SJCRH30 (cell line): ENCODE measurements around the gene ITGA11. TPM values are rescaled to one million over a fixed set of nuclear protein-coding genes. Genes with fewer than 3 reads are reported as not detected.
"Not testable (repeated sequence)": the region's sequence is repeated elsewhere in the genome, so short reads cannot be mapped to it uniquely, and the experiment has no call there.

ENCODE experiments used
- DNase-seq, 2 experiments: peaks; one replicate each; pipeline ENCODE4 v3.0.0-alpha.2; 2015 to 2020
- H3K27ac ChIP-seq: fragments of 250-450 bp; sonication (Bioruptor Pico); 2 replicates; pipeline ENCODE4 v1.5.1; 2020; ENCODE audit warnings: mild to moderate bottlenecking, moderate library complexity
- H3K27me3 ChIP-seq: fragments of 250-450 bp; sonication (Bioruptor Pico); 2 replicates; pipeline ENCODE4 v1.5.1; 2020; ENCODE audit warnings: mild to moderate bottlenecking, moderate library complexity
- H3K36me3 ChIP-seq: fragments of 250-450 bp; sonication (Bioruptor Pico); 2 replicates; pipeline ENCODE4 v1.5.1; 2020; ENCODE audit warnings: mild to moderate bottlenecking, moderate library complexity
- H3K4me1 ChIP-seq: fragments of 250-450 bp; sonication (Bioruptor Pico); 2 replicates; pipeline ENCODE4 v1.5.1; 2020; ENCODE audit warnings: mild to moderate bottlenecking, moderate library complexity
- H3K4me3 ChIP-seq: fragments of 250-450 bp; sonication (Bioruptor Pico); 2 replicates; pipeline ENCODE4 v1.5.1; 2020; ENCODE audit warnings: mild to moderate bottlenecking, moderate library complexity
- H3K9me3 ChIP-seq: fragments of 250-450 bp; sonication (Bioruptor Pico); replicated peaks from 2 replicates; pipeline ENCODE4 v1.5.1; 2020; ENCODE audit warnings: mild to moderate bottlenecking, moderate library complexity
- total RNA-seq: library from RNA; depleted of rRNA; stranded (reverse); fragments of >200 nt; shearing (Covaris generic); gene quantifications from 2 replicates; pipeline ENCODE4 v1.2.3, GENCODE V29; 2014

Gene ITGA11
- total RNA-seq, 1 experiment from 2014 or later, result not detected

DNA sequence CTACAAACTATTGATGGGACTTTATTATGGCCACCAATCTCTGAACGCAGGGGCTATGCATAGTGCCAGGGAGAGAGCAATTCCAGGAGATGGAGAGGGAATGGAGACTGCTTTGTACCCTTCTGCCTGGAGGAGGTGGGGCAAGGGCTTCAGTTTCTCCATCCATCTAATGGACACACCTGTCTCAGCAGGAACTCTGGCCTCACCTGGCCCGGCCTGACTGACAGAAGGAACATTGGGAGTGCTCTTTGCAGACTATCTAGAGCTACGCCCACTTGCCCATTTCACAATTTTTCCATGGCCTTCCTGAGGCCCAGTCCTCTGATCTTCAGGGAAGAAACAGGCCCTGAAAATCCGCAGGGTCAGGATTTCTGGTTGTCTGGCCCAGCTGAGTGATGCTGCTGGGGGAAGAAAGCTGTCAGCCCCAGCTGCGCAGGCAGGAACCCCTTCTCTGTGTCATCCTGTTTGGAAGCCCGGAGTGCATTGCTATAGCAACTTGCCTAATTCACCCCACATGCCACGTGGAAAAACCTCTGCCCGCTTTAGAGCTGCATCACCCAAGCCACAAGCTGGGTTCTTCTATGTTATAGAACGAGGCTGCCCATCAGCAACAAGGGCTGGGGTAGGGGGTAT is 6.4 kb downstream of the ITGA11 start:
- H3K27ac ChIP-seq, result no peak overlapping the region
- no peak overlapping the region for H3K4me3 ChIP-seq
- DNase-seq, result no peak
- no peaks in the 10 kb centered on the region for H3K9me3 ChIP-seq
- H3K36me3 ChIP-seq, result no peaks in the 10 kb centered on the region
- no peaks in the 10 kb centered on the region for H3K4me1 ChIP-seq
- H3K27me3 ChIP-seq, result no peaks in the 10 kb centered on the region

DNA sequence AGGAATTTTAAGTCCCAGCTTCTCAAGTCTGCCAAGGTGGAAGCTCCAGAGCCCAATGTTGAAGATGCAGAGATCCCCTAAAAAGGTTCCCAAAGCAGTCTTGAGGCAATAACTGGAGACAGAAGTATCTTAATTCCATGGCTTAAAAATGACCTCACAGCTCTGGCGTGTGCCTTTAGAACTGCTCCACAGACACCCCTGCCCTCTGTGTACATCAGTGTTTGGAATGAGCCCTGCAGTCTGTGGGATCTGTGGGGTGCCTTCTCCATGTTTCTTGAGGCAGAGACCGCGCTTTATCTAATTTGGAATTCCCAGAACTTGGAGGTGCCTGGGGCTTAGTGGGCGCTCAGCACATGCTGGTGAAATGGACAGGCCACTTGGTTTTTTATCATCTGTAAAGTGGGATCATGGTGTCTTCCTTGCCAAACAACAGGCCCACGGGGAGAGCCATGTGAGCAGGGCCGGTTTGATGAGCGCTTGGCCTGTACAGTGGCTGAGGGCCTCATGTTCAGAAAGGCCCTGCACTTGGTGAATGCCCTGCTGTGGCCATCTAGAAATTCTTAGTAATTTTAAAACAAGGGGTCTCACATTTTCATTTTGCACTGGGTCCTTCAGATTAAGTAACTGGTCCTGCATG is 7.1 kb downstream of the ITGA11 start:
- H3K4me3 ChIP-seq, result no peak overlapping the region
- no peak overlapping the region for H3K27ac ChIP-seq
- no peaks in the 10 kb centered on the region for H3K9me3 ChIP-seq
- no peaks in the 10 kb centered on the region for H3K36me3 ChIP-seq
- no peak for DNase-seq
- no peaks in the 10 kb centered on the region for H3K27me3 ChIP-seq
- no peaks in the 10 kb centered on the region for H3K4me1 ChIP-seq

DNA sequence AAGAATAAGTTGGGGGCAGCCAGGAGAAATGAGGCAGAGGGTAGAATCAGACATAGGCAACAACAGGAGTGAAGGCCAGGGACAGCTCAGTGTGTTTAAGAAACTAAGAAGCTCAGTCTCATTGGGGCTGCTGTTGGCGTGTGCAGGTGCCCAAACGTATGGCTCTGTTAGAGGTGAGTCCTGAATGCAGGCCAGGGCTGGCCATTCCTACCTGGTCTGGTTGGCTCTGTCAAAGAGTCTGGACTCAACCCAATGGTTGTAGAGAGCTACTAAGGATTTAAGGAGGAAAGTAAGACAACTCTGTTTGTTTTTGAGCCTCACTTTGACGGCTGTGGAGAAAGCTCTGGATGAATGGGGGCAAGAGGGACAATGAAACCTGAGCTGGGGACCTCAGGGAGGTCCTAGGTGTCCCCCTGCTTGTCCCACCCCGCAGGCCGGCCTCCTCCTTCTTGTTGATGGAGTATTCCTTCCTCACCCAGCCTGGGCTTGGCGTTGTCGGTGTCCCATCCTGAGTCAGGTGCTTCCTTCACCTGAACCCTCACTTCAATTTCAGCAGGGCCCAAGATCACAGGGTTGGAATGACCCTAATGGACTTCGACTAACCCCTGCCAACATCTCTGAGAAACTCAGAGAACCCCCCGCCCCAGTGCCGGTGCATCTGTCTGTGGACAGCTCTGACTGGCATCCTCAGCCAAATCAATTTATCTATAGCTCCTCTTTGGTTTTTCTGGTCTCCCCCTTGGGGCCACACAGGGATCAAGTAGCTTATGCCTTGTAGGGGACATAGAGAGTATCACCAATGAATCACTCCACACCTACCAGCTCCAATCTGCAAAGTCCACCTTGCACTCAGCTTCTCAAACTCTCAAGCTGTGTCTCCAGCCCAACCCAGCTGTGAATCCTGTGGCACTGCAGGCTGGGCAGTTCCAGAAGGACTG is 8.3 kb downstream of the ITGA11 start:
- DNase-seq, result no peak
- Histone ChIP-seq H3K27ac (no peak overlapping the region), H3K4me3 (no peak overlapping the region), H3K9me3 (no peaks in the 10 kb centered on the region), H3K27me3 (no peaks in the 10 kb centered on the region), H3K36me3 (no peaks in the 10 kb centered on the region), H3K4me1 (no peaks in the 10 kb centered on the region)

DNA sequence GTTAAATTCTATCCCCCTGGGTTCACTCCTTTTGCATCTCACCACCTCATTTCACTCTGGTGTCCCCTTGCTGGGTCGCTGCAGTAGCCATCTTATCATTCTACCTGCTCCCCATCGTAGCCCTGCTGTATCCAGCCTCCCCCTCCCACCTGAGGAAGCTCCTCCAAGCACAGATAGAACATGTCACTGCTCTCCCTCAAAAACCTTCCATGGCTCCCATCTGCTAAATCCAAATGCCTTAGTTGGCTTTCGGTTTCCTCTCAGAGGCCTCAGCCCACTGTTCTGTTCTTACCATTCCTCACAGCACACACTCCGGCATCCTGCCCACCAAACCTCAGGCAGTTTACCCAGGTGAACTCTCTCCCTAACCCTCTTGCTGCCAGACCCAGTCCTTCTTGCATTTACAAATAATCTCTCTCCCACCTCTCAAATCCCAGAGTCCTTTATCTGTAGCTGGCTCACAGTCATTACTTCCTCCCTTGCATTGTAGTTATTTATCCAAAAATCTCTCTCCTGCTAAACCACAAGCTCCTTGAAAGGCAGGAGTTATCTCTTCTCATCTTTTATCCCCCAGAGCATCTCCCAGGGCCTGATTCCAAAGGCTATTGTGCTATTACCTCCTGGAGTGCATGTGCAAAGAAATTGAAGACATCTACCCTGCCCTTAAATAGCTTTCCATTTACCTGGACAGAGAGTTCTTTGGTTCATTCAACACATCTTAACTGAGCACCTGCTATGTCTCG is 9.4 kb downstream of the ITGA11 start:
- DNase-seq, H3K9me3 ChIP-seq, H3K4me1 ChIP-seq, H3K27me3 ChIP-seq, H3K36me3 ChIP-seq, H3K27ac ChIP-seq, H3K4me3 ChIP-seq: not testable (repeated sequence)

- no peak overlapping the region for H3K27ac ChIP-seq
- no peaks in the 10 kb centered on the region for H3K4me1 ChIP-seq
- H3K4me3 ChIP-seq, result no peak overlapping the region
- H3K27me3 ChIP-seq, result 0 out of 2 replicates have a peak, but pooled peaks cover 4% of the 10 kb centered on the region
- no peaks in the 10 kb centered on the region for H3K9me3 ChIP-seq
- DNase-seq, result no peak
- no peaks in the 10 kb centered on the region for H3K36me3 ChIP-seq
Measured at GRCh38 chr15:68421798-68422402, 10.1 kb downstream of the ITGA11 start.

- no peaks in the 10 kb centered on the region for H3K4me1 ChIP-seq
- no peaks in the 10 kb centered on the region for H3K9me3 ChIP-seq
- 0 out of 2 replicates have a peak, but pooled peaks cover 4% of the 10 kb centered on the region for H3K27me3 ChIP-seq
- DNase-seq, result no peak
- H3K4me3 ChIP-seq, result no peak overlapping the region
- H3K36me3 ChIP-seq, result no peaks in the 10 kb centered on the region
- no peak overlapping the region for H3K27ac ChIP-seq
Measured at GRCh38 chr15:68421115-68421551, 10.8 kb downstream of the ITGA11 start.

- Histone ChIP-seq H3K9me3 (no peaks in the 10 kb centered on the region), H3K27me3 (peaks cover 8% of the 10 kb centered on the region; the same call in 1 of the 2 replicates), H3K36me3 (no peaks in the 10 kb centered on the region), H3K4me1 (no peaks in the 10 kb centered on the region), H3K4me3 (no peak overlapping the region), H3K27ac (no peak overlapping the region)
- no peak for DNase-seq
Measured at GRCh38 chr15:68420186-68420684, 11.7 kb downstream of the ITGA11 start.

DNA sequence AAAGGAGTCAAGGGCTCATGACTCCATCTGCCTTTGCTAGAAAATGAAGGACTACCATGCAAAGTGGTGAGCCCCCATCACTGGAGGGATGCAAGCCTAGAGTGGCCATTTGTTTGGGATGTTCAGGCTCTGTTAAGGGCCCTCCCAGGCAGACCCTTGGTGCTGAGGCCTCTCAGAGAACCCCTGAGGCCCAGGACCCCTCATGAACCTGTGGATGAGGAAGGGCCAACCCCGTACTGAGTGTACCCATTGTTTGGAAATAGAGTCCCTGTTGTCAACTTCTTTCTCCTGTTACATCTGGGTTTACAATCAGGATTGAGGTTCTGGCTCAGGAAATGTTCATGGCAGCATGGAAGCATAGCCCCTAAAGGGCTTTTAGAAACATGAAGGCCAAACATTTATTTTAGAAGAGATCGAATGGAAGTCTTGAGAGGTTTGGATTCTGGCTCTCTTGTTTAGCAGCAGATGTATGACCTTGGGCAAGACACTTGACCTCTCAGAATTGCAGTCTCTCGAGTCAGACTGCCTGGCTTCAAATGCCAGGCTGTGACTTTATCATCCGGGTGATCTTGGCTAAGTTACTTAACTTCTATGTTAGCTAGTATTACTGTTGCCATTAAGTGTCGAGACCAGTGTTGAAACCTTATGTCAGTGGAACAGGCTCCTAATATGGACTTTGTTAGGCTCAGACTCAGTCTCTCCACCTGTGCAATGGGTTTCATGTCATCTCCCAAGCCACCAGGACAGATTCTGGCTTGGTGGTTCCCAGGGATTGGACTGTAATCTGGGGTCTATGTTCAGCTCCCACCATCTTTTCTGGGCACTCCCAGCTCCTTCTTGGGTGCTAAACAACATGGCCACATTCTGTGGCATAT is 12.4 kb downstream of the ITGA11 start:
- H3K27ac ChIP-seq, result no peak overlapping the region
- DNase-seq, result no peak
- no peaks in the 10 kb centered on the region for H3K9me3 ChIP-seq
- H3K36me3 ChIP-seq, result no peaks in the 10 kb centered on the region
- peaks cover 8% of the 10 kb centered on the region; the same call in 1 of the 2 replicates for H3K27me3 ChIP-seq
- no peaks in the 10 kb centered on the region for H3K4me1 ChIP-seq
- H3K4me3 ChIP-seq, result no peak overlapping the region

- no peak overlapping the region for H3K27ac ChIP-seq
- no peaks in the 10 kb centered on the region for H3K4me1 ChIP-seq
- no peaks in the 10 kb centered on the region for H3K9me3 ChIP-seq
- peaks cover 8% of the 10 kb centered on the region; the same call in 1 of the 2 replicates for H3K27me3 ChIP-seq
- no peak overlapping the region for H3K4me3 ChIP-seq
- DNase-seq, result peak; percentile 30 to 41
- no peaks in the 10 kb centered on the region for H3K36me3 ChIP-seq
Measured at GRCh38 chr15:68418611-68419161, 13.3 kb downstream of the ITGA11 start.

DNA sequence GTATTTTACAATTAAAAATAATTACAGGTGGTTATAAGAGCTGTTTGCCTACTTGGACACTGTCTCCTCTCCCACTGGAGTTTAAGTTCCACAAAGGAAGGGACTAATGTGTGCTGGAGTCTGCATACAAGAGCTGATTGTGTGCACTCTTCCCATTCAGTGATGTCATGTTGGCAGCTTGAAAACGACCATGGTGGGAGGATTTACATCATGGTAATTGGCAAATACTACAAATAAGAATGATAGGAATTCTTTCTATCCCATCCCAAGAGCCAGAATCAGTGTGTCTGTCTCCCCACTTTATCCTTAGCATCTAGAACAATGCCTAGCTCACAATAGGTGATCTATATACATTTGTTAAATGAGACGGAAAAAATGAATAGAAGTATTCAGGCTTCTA is 14.1 kb downstream of the ITGA11 start:
- no peak overlapping the region for H3K4me3 ChIP-seq
- no peaks in the 10 kb centered on the region for H3K9me3 ChIP-seq
- peaks cover 8% of the 10 kb centered on the region; the same call in 1 of the 2 replicates for H3K27me3 ChIP-seq
- no peaks in the 10 kb centered on the region for H3K36me3 ChIP-seq
- no peaks in the 10 kb centered on the region for H3K4me1 ChIP-seq
- no peak overlapping the region for H3K27ac ChIP-seq
- no peak for DNase-seq

DNA sequence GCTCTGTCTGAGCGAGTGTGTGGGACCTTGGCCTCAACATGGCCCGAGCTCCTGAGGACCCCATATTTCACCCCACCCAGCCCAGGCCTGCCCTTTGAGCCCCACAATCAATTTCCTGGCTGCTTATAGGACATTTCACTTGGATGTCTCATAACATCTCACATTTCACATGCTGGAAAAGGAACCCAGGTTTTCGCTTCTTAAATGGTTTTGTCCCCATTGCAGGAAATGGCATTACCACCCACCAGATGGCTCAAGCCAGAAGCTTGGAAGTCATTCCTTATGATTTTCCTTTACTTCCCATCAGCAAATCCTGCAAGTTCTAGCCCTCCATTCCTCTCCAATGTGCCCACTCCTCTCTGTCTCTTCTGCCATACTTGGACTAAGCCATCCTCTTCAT is 14.9 kb downstream of the ITGA11 start:
- Histone ChIP-seq H3K4me1 (no peaks in the 10 kb centered on the region), H3K4me3 (no peak overlapping the region), H3K36me3 (no peaks in the 10 kb centered on the region), H3K9me3 (no peaks in the 10 kb centered on the region), H3K27me3 (peaks cover 8% of the 10 kb centered on the region; the same call in 1 of the 2 replicates), H3K27ac (no peak overlapping the region)
- no peak for DNase-seq

GRCh38 chr15:68416158-68416535 is 15.8 kb downstream of the ITGA11 start:
- no peak overlapping the region for H3K4me3 ChIP-seq
- H3K36me3 ChIP-seq, result no peaks in the 10 kb centered on the region
- H3K9me3 ChIP-seq, result no peaks in the 10 kb centered on the region
- DNase-seq, result no peak
- no peaks in the 10 kb centered on the region for H3K4me1 ChIP-seq
- no peak overlapping the region for H3K27ac ChIP-seq
- peaks cover 8% of the 10 kb centered on the region for H3K27me3 ChIP-seq

- no peak overlapping the region for H3K27ac ChIP-seq
- no peak overlapping the region for H3K4me3 ChIP-seq
- no peaks in the 10 kb centered on the region for H3K9me3 ChIP-seq
- H3K36me3 ChIP-seq, result no peaks in the 10 kb centered on the region
- no peaks in the 10 kb centered on the region for H3K4me1 ChIP-seq
- no peak for DNase-seq
- peaks cover 8% of the 10 kb centered on the region for H3K27me3 ChIP-seq
Measured at GRCh38 chr15:68415501-68416157, 16.3 kb downstream of the ITGA11 start.
